ENCODE data around the gene LRRC41. TPM values are rescaled to one million over a fixed set of nuclear protein-coding genes. Genes with fewer than 3 reads are reported as not detected.
"Not testable (repeated sequence)": the region's sequence is repeated elsewhere in the genome, so short reads cannot be mapped to it uniquely, and the experiment has no call there.

The LRRC41 gene
- total and polyA plus RNA-seq, 10 donors, result 13.3 to 57.2 (median 40.7) TPM

GRCh38 chr1:46244656-46245371, 58.6 kb downstream of the LRRC41 start:
- intact Hi-C loops (cut with DNase I; ENCODE audit: low total_unique reads), result loop anchor here (5.0 kb wide), 1 partner anchor 57 kb away; the partner anchor contains the start of genes LRRC41 and UQCRH
- WGBS, 5 donors, result 54 to 71% (median 58%) methylated on average over 3 of the region's 3 CpGs

GRCh38 chr1:46243831-46244230, 59.6 kb downstream of the LRRC41 start:
- H3K27me3 ChIP-seq (replicated peaks in 1 of 7); H3K27ac ChIP-seq; H3K9me3 ChIP-seq; H3K4me3 ChIP-seq; H3K36me3 ChIP-seq; DNase-seq; intact Hi-C loops (cut with DNase I; ENCODE audit: low total_unique reads): not testable (repeated sequence)
- H3K4me1 ChIP-seq, result peaks cover 0 to 24% (median 18%) of the 10 kb centered on the region in 6 donors
- WGBS, 5 donors, result 82 to 91% (median 86%) methylated on average over 3 of the region's 3 CpGs

More at GRCh38 chr1:46244656-46245371, 58.6 kb downstream of the LRRC41 start:
- TF ChIP-seq POLR2A (IDR thresholded peaks at IDR 0.05), result no peak
- peak in 6 of 11 experiments; percentile 11 to 44 (median 26) for TF ChIP-seq CTCF (IDR thresholded peaks at IDR 0.05 in 8 of 11, conservative IDR thresholded peaks at IDR 0.05 in 3 of 11)
- no peak overlapping the region for H3K27ac ChIP-seq
- H3K36me3 ChIP-seq, result no peaks in the 10 kb centered on the region
- no peak for DNase-seq
- no peaks in the 10 kb centered on the region for H3K27me3 ChIP-seq (replicated peaks in 1 of 7)
- H3K9me3 ChIP-seq, result no peaks in the 10 kb centered on the region
- H3K4me1 ChIP-seq, result peaks cover 0 to 24% (median 18%) of the 10 kb centered on the region in 6 donors
- no peak overlapping the region for H3K4me3 ChIP-seq

GRCh38 chr1:46242918-46243317, 60.5 kb downstream of the LRRC41 start:
- Histone ChIP-seq H3K9me3 (peaks cover 0 to 6% (median 0%) of the 10 kb centered on the region in 8 donors), H3K27me3 (replicated peaks in 1 of 7) (no peaks in the 10 kb centered on the region), H3K36me3 (no peaks in the 10 kb centered on the region), H3K27ac (no peak overlapping the region), H3K4me3 (no peak overlapping the region), H3K4me1 (peaks cover 0 to 15% (median 13%) of the 10 kb centered on the region in 6 donors)
- WGBS, 5 donors, result 75 to 84% (median 81%) methylated on average over 1 of the region's 1 CpG
- intact Hi-C loops (cut with DNase I; ENCODE audit: low total_unique reads), result no loop called here
- DNase-seq, result no peak
- TF ChIP-seq POLR2A (IDR thresholded peaks at IDR 0.05) (no peak), CTCF (IDR thresholded peaks at IDR 0.05 in 8 of 11, conservative IDR thresholded peaks at IDR 0.05 in 3 of 11) (no peak), POLR2AphosphoS5 (IDR thresholded peaks at IDR 0.05) (no peak)

GRCh38 chr1:46241733-46242132, 61.7 kb downstream of the LRRC41 start:
- WGBS, 5 donors, result 60 to 91% (median 86%) methylated on average over 2 to 11 of the region's 38 CpGs; no CpG with 5 or more reads in 1 of the 5 donors

GRCh38 chr1:46238865-46239264, 64.6 kb downstream of the LRRC41 start:
- H3K4me3 ChIP-seq; H3K27me3 ChIP-seq (replicated peaks in 1 of 7); H3K36me3 ChIP-seq; H3K27ac ChIP-seq; H3K4me1 ChIP-seq; DNase-seq; intact Hi-C loops (cut with DNase I; ENCODE audit: low total_unique reads): not testable (repeated sequence)
- 54 to 73% (median 63%) methylated on average over 1 of the region's 1 CpG for WGBS, 5 donors
- peaks cover 0 to 21% (median 14%) of the 10 kb centered on the region in 8 donors for H3K9me3 ChIP-seq

More at GRCh38 chr1:46241733-46242132, 61.7 kb downstream of the LRRC41 start:
- DNase-seq; H3K4me1 ChIP-seq; intact Hi-C loops (cut with DNase I; ENCODE audit: low total_unique reads); H3K4me3 ChIP-seq; H3K36me3 ChIP-seq; H3K27me3 ChIP-seq (replicated peaks in 1 of 7); H3K27ac ChIP-seq: not testable (repeated sequence)
- peaks cover 0 to 16% (median 9%) of the 10 kb centered on the region in 8 donors for H3K9me3 ChIP-seq

Measured in spleen (tissue), 11 donors.